Activated CD8-positive, alpha-beta memory T cell treated with anti-CD3 and anti-CD28 coated beads, Interleukin-2, amount 50 U/mL, for 24 hours (primary cell): ENCODE measurements around the gene HCK.

Experiments used
- DNase-seq: peaks from one replicate; pipeline ENCODE4 v3.0.0-alpha.2; 2020; ENCODE audit errors: extremely low read depth

The HCK gene

GRCh38 chr20:32062776-32063170 is 10.7 kb downstream of the HCK start:
- no peak for DNase-seq

- DNase-seq = no peak
Measured at GRCh38 chr20:32063695-32064094, 11.7 kb downstream of the HCK start.

GRCh38 chr20:32064667-32065066 is 12.6 kb downstream of the HCK start:
- no peak for DNase-seq

GRCh38 chr20:32067234-32067821 is 15.3 kb downstream of the HCK start:
- no peak for DNase-seq

- DNase-seq = no peak
Measured at GRCh38 chr20:32068174-32068573, 16.1 kb downstream of the HCK start.

- no peak for DNase-seq
Measured at GRCh38 chr20:32069711-32070110, 17.7 kb downstream of the HCK start.

GRCh38 chr20:32070282-32070681 is 18.2 kb downstream of the HCK start:
- DNase-seq = no peak

- DNase-seq = no peak
Measured at GRCh38 chr20:32070690-32071213, 18.7 kb downstream of the HCK start.

GRCh38 chr20:32071395-32072167 is 19.5 kb downstream of the HCK start:
- DNase-seq = no peak

GRCh38 chr20:32072168-32072750 is 20.2 kb downstream of the HCK start:
- DNase-seq = no peak

- no peak for DNase-seq
Measured at GRCh38 chr20:32075534-32075933, 23.5 kb downstream of the HCK start.

GRCh38 chr20:32077190-32077589 is 25.1 kb downstream of the HCK start:
- no peak for DNase-seq

GRCh38 chr20:32078322-32078721 is 26.3 kb downstream of the HCK start:
- no peak for DNase-seq

- no peak for DNase-seq
Measured at GRCh38 chr20:32078791-32079190, 26.7 kb downstream of the HCK start.

GRCh38 chr20:32079655-32080109 is 27.6 kb downstream of the HCK start:
- DNase-seq = no peak

- DNase-seq = no peak
Measured at GRCh38 chr20:32080783-32081182, 28.7 kb downstream of the HCK start.

GRCh38 chr20:32083469-32083868 is 31.4 kb downstream of the HCK start:
- no peak for DNase-seq

GRCh38 chr20:32087070-32087469 is 35.0 kb downstream of the HCK start:
- DNase-seq = no peak

- DNase-seq = no peak
Measured at GRCh38 chr20:32088759-32089158, 36.7 kb downstream of the HCK start.

- DNase-seq = no peak
Measured at GRCh38 chr20:32089637-32090362, 37.8 kb downstream of the HCK start.

GRCh38 chr20:32091888-32092346 is 39.9 kb downstream of the HCK start:
- peak; percentile 41 for DNase-seq

GRCh38 chr20:32098786-32099185 is 46.7 kb downstream of the HCK start:
- DNase-seq = no peak
